NCI-H2227 treated with DMSO at 0.1 percent for 48 hours (cell line): ENCODE results near the gene XRCC6.
"Not testable (repeated sequence)": the region's sequence is repeated elsewhere in the genome, so short reads cannot be mapped to it uniquely, and the experiment has no call there.

ENCODE experiments used
- DNase-seq: peaks from one replicate; lab custom pipeline; 2025; lab: John Stamatoyannopoulos, UW

XRCC6 gene

GRCh38 chr22:41686890-41687289 is 65.8 kb downstream of the XRCC6 start:
- DNase-seq: not testable (repeated sequence)

- no peak for DNase-seq
Observed at GRCh38 chr22:41687901-41688364, 66.8 kb downstream of the XRCC6 start.

- DNase-seq: peak; percentile 68
Observed at GRCh38 chr22:41688365-41689211, 67.5 kb downstream of the XRCC6 start, which contains the start of gene SNU13. Gene SNU13, minus strand, starts transcription at chr22:41688867. Its CDS starts 71 bp downstream, at chr22:41688796.

- DNase-seq: no peak
Observed at GRCh38 chr22:41690476-41690875, 69.4 kb downstream of the XRCC6 start.

- DNase-seq: no peak
Observed at GRCh38 chr22:41695211-41695610, 74.1 kb downstream of the XRCC6 start.

GRCh38 chr22:41696703-41697102 is 75.6 kb downstream of the XRCC6 start:
- DNase-seq: no peak

- peak; percentile 67 for DNase-seq
Observed at GRCh38 chr22:41697126-41697775, 76.2 kb downstream of the XRCC6 start.

- DNase-seq: no peak
Observed at GRCh38 chr22:41699264-41700107, 78.4 kb downstream of the XRCC6 start, which contains the start of gene MEI1. Gene MEI1, plus strand, starts transcription at chr22:41699503. Its CDS starts 36 bp downstream, at chr22:41699539.

- no peak for DNase-seq
Observed at GRCh38 chr22:41700108-41700364, 78.9 kb downstream of the XRCC6 start.

- DNase-seq: no peak
Observed at GRCh38 chr22:41702763-41703162, 81.7 kb downstream of the XRCC6 start.

GRCh38 chr22:41709341-41709740 is 88.2 kb downstream of the XRCC6 start:
- DNase-seq: no peak

- no peak for DNase-seq
Observed at GRCh38 chr22:41713004-41713403, 91.9 kb downstream of the XRCC6 start.
